SK-N-SH (cell line): ENCODE measurements around the gene FYTTD1. TPM values are rescaled to one million over a fixed set of nuclear protein-coding genes. Genes with fewer than 3 reads are reported as not detected.
"Not testable (repeated sequence)": the region's sequence is repeated elsewhere in the genome, so short reads cannot be mapped to it uniquely, and the experiment has no call there.

ENCODE experiments used
- CTCF ChIA-PET: fragments of 300-600, 350-600 bp; formaldehyde crosslinking; extraction: SDS; loops from one replicate; lab custom pipeline; 2021; lab: Yijun Ruan, JAX
- POLR2A ChIA-PET: fragments of 350-600 bp; sonication (Branson Sonifier 250); formaldehyde crosslinking; extraction: SDS; loops from one replicate; lab custom pipeline; 2020; ENCODE audit warnings: antibody characterized with exemption, inconsistent platforms; lab: Yijun Ruan, JAX
- DNase-seq: peaks from one replicate; pipeline ENCODE4 v3.0.0; 2012
- H2AFZ ChIP-seq: fragments of 200-600 bp; sonication (generic); 2 replicates; pipeline ENCODE4 v1.8.1; 2016; ENCODE audit warnings: antibody characterized with exemption, mild to moderate bottlenecking, low read depth
- H3F3A ChIP-seq: fragments of 200-600 bp; sonication (generic); replicated peaks from 2 replicates; pipeline ENCODE3; 2016; ENCODE audit warnings: antibody characterized with exemption, mild to moderate bottlenecking; ENCODE audit not compliant: insufficient read depth
- H3K27ac ChIP-seq, 2 experiments: fragments of 200-500 bp in 1 of 2; fragments of 200-600 bp in 1 of 2; sonication (Bioruptor generic) in 1 of 2; sonication (generic), shearing (Covaris generic) in 1 of 2; 2 replicates each; pipeline versions ENCODE4 v1.5.1 to v1.6.1; 2014 to 2016; ENCODE audit warnings: low read depth in 2 of 2, inconsistent platforms in 1 of 2, low read length in 1 of 2, mild to moderate bottlenecking in 1 of 2, mixed read lengths in 1 of 2
- H3K27me3 ChIP-seq: fragments of 200-600 bp; sonication (generic), shearing (Covaris generic); 2 replicates; pipeline ENCODE4 v1.6.1; 2016; ENCODE audit warnings: mixed run types; ENCODE audit not compliant: insufficient read depth
- H3K36me3 ChIP-seq, 2 experiments: fragments of 200-500 bp in 1 of 2; fragments of 200-600 bp in 1 of 2; sonication (Bioruptor generic) in 1 of 2; sonication (generic) in 1 of 2; replicated peaks in 1 of 2; 2 replicates each; pipeline versions ENCODE3 to v1.5.1; 2014 to 2016; ENCODE audit warnings: low read length in 1 of 2, mild to moderate bottlenecking in 1 of 2; ENCODE audit not compliant: insufficient read depth in 2 of 2, control insufficient read depth in 1 of 2
- H3K4me1 ChIP-seq, 2 experiments: fragments of 200-500 bp in 1 of 2; fragments of 200-600 bp in 1 of 2; sonication (Bioruptor generic) in 1 of 2; sonication (generic), shearing (Covaris generic) in 1 of 2; 2 replicates each; pipeline versions ENCODE4 v1.5.1 to v1.6.1; 2014 to 2016; ENCODE audit warnings: low read depth in 1 of 2, low read length in 1 of 2, mixed run types in 1 of 2; ENCODE audit not compliant: insufficient read depth in 2 of 2, control insufficient read depth in 1 of 2
- H3K4me2 ChIP-seq: fragments of 200-600 bp; sonication (generic), shearing (Covaris generic); 2 replicates; pipeline ENCODE4 v1.6.1; 2017; ENCODE audit warnings: mixed run types
- H3K4me3 ChIP-seq, 2 experiments: fragments of 200-500 bp in 1 of 2; fragments of 200-600 bp in 1 of 2; sonication (Bioruptor generic) in 1 of 2; sonication (generic), shearing (Covaris generic) in 1 of 2; 2 replicates each; pipeline versions ENCODE4 v1.5.1 to v1.8.1; 2014 to 2016; ENCODE audit warnings: low read depth in 2 of 2, inconsistent platforms in 1 of 2, low read length in 1 of 2, mild to moderate bottlenecking in 1 of 2, mixed read lengths in 1 of 2, moderate library complexity in 1 of 2
- H3K79me2 ChIP-seq: fragments of 200-600 bp; sonication (generic); 2 replicates; pipeline ENCODE4 v1.8.1; 2017; ENCODE audit warnings: mild to moderate bottlenecking; ENCODE audit not compliant: insufficient read depth
- H3K9ac ChIP-seq: fragments of 200-600 bp; sonication (generic); 2 replicates; pipeline ENCODE4 v1.6.1; 2017; ENCODE audit warnings: mixed run types
- H3K9me2 ChIP-seq: fragments of 200-600 bp; sonication (generic); 2 replicates; pipeline ENCODE4 v1.6.1; 2017; ENCODE audit warnings: mixed run types
- H3K9me3 ChIP-seq: fragments of 200-600 bp; sonication (generic); 2 replicates; pipeline ENCODE4 v1.6.1; 2017; ENCODE audit warnings: mixed run types, mild to moderate bottlenecking, moderate library complexity
- H4K20me1 ChIP-seq: fragments of 200-600 bp; sonication (generic); 2 replicates; pipeline ENCODE4 v1.6.1; 2017; ENCODE audit warnings: mild to moderate bottlenecking, mixed run types; ENCODE audit not compliant: insufficient read depth
- EP300 ChIP-seq, 2 experiments: IDR thresholded peaks; 2 replicates each; pipeline versions ENCODE4 v1.4.0 to v1.6.1; 2012; ENCODE audit warnings: borderline replicate concordance in 1 of 2, low read depth in 1 of 2, low read length in 1 of 2
- EZH2phosphoT487 ChIP-seq: fragments of 200-600 bp; sonication (generic); IDR thresholded peaks from 2 replicates; pipeline ENCODE4 v1.6.1; 2017; ENCODE audit warnings: low read depth, mixed run types, mild to moderate bottlenecking, antibody characterized with exemption, moderate library complexity, borderline replicate concordance
- FOXJ3 ChIP-seq: sonication (generic); formaldehyde crosslinking; IDR thresholded peaks from 2 replicates; pipeline ENCODE4 v1.5.1; 2020; ENCODE audit warnings: mild to moderate bottlenecking, missing genetic modification reagents
- GABPA ChIP-seq: IDR thresholded peaks from 2 replicates; pipeline ENCODE4 v1.4.0; 2012; ENCODE audit warnings: low read depth, mild to moderate bottlenecking
- JUND ChIP-seq: IDR thresholded peaks from 2 replicates; pipeline ENCODE4 v1.4.0; 2012
- MEF2A ChIP-seq: IDR thresholded peaks from 2 replicates; pipeline ENCODE4 v1.4.0; 2012; ENCODE audit warnings: low read depth, borderline replicate concordance
- RCOR1 ChIP-seq: fragments of 150-350 bp; IDR thresholded peaks from 2 replicates; pipeline ENCODE4 v1.6.1; 2017; ENCODE audit warnings: antibody characterized with exemption, low read length
- RFX5 ChIP-seq: IDR thresholded peaks from 2 replicates; pipeline ENCODE4 v1.6.1; 2012; ENCODE audit warnings: mild to moderate bottlenecking, improper control_type of control experiment, low read length
- YY1 ChIP-seq: IDR thresholded peaks from 2 replicates; pipeline ENCODE4 v1.4.0; 2012; ENCODE audit warnings: low read depth, mild to moderate bottlenecking
- WGBS: methylation state at CpG from one replicate; pipeline ENCODE4 v1.1.6; 2017; ENCODE audit warnings: low lambda C conversion rate; 5-methylcytosine and 5-hydroxymethylcytosine counted together
- polyA plus RNA-seq, 3 experiments: library from polyadenylated mRNA; depleted of rRNA; stranded (reverse); fragments of >200 nt; gene quantifications; 2 replicates each; pipeline ENCODE4 v1.2.3, GENCODE V29; 2012
- TF ChIP-seq, protein P1 (sequence below): IDR thresholded peaks from 2 replicates; pipeline ENCODE4 v1.4.0; 2012; ENCODE audit warnings: low read depth, borderline replicate concordance

FYTTD1 gene
- polyA plus RNA-seq, 1 of the 3 experiments (the other 2 are of a cell fraction), result 14.7 TPM

DNA sequence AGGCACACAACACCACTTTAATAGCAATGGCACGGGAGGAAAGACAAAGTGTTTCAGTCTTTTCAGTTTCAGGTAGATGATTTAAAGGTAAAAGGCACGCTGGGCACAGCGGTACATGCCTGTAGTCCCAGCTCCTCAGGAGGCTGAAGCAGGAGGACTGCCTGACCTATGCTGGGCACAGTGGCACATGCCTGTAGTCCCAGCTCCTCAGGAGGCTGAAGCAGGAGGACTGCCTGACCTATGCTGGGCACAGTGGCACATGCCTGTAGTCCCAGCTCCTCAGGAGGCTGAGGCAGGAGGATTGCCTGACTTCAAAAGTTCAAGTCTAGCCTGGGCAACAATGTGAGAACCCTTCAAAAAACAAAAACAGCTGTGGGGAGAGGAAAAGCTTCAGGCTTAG is 21.8 kb upstream of the FYTTD1 start:
- 95% methylated on average over 3 of the region's 3 CpGs for WGBS
- CTCF ChIA-PET, H3F3A ChIP-seq, H2AFZ ChIP-seq, H3K36me3 ChIP-seq, H3K4me1 ChIP-seq, H3K27ac ChIP-seq, H3K27me3 ChIP-seq, H3K9ac ChIP-seq, H4K20me1 ChIP-seq, POLR2A ChIA-PET, H3K4me2 ChIP-seq, H3K4me3 ChIP-seq, DNase-seq, H3K9me3 ChIP-seq, H3K9me2 ChIP-seq: not testable (repeated sequence)
- peaks cover 35% of the 10 kb centered on the region for H3K79me2 ChIP-seq

DNA sequence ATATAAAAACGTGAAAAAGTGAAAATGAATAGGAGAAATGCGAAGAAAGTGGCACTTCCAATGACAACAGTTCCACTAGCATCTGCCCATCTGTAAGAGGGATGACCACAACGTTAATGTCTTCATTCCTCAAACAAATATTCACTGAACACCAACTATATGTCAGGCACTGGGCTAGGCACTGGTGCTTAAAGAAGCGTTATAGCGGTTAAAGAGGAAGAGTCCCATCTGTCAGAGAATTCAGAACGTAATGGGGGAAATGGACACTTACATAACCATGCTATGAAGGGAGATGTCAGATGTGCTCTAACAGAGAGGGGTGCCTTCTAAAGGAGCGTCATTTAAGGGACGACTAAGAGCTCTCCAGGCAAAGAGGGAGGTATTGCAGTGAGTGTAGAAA is 21.2 kb upstream of the FYTTD1 start:
- H3K27ac ChIP-seq, result no peak overlapping the region
- WGBS, result 95% methylated on average over 8 of the region's 8 CpGs
- CTCF ChIA-PET, result interaction anchor here (0.8 kb wide), 1 partner anchor 9 kb away, joined by 3 read pairs; no protein-coding TSS in a partner anchor
- no peaks in the 10 kb centered on the region for H3K4me1 ChIP-seq
- H4K20me1 ChIP-seq, result no peaks in the 10 kb centered on the region
- TF ChIP-seq EZH2phosphoT487, result no peak
- no peak for TF ChIP-seq RFX5
- TF ChIP-seq MEF2A, result no peak
- TF ChIP-seq GABPA, result no peak
- no peak for TF ChIP-seq RCOR1
- TF ChIP-seq JUND, result no peak
- TF ChIP-seq YY1, result no peak
- TF ChIP-seq, protein P1, sequence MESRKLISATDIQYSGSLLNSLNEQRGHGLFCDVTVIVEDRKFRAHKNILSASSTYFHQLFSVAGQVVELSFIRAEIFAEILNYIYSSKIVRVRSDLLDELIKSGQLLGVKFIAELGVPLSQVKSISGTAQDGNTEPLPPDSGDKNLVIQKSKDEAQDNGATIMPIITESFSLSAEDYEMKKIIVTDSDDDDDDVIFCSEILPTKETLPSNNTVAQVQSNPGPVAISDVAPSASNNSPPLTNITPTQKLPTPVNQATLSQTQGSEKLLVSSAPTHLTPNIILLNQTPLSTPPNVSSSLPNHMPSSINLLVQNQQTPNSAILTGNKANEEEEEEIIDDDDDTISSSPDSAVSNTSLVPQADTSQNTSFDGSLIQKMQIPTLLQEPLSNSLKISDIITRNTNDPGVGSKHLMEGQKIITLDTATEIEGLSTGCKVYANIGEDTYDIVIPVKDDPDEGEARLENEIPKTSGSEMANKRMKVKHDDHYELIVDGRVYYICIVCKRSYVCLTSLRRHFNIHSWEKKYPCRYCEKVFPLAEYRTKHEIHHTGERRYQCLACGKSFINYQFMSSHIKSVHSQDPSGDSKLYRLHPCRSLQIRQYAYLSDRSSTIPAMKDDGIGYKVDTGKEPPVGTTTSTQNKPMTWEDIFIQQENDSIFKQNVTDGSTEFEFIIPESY, result no peak
- no peaks in the 10 kb centered on the region for H3K9me3 ChIP-seq
- no peaks in the 10 kb centered on the region for H3F3A ChIP-seq
- no peak overlapping the region for H3K4me3 ChIP-seq
- H3K4me2 ChIP-seq, result no peak overlapping the region
- POLR2A ChIA-PET, result no interaction called here
- DNase-seq, result no peak
- no peak overlapping the region for H2AFZ ChIP-seq
- peaks cover 41% of the 10 kb centered on the region for H3K79me2 ChIP-seq
- no peak overlapping the region for H3K9ac ChIP-seq
- H3K9me2 ChIP-seq, result no peaks in the 10 kb centered on the region
- no peaks in the 10 kb centered on the region for H3K27me3 ChIP-seq
- no peaks in the 10 kb centered on the region for H3K36me3 ChIP-seq

DNA sequence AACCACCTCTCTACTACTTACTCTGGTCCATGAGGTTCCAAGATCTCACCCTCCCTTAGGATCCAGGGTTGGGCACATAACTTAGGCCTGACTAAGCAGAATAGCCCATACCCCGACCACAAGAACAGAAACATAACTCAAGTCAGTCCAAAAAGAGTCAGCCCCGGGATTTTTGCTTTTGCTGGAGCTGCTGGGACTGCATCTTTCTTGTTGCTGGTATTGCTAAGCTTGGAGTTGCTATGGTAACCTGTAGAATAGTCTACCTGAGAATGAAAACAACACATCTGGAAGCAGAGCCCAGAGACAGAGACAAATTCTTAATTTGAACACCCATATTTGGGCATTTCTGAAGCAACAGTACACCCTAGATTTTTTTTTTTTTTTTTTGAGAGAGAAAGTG is 19.5 kb upstream of the FYTTD1 start:
- Histone ChIP-seq H3K27me3 (no peaks in the 10 kb centered on the region), H3F3A (no peaks in the 10 kb centered on the region), H3K4me2 (0 out of 2 replicates have a peak overlapping the region, but pooled peaks have one; percentile 17), H3K36me3 (no peaks in the 10 kb centered on the region), H3K4me1 (no peaks in the 10 kb centered on the region), H3K79me2 (peaks cover 53% of the 10 kb centered on the region), H3K9ac (no peak overlapping the region), H3K9me3 (no peaks in the 10 kb centered on the region), H2AFZ (no peak overlapping the region), H3K27ac (peak overlapping the region in 1 of 2 experiments; percentile 22; a peak in 1 of 4 replicates), H4K20me1 (no peaks in the 10 kb centered on the region), H3K4me3 (no peak overlapping the region), H3K9me2 (no peaks in the 10 kb centered on the region)
- no peak for DNase-seq
- no peak for TF ChIP-seq EP300 (IDR thresholded peaks at IDR 0.05; ENCODE audit: borderline replicate concordance in 1 of 2, low read depth in 1 of 2, low read length in 1 of 2)
- TF ChIP-seq FOXJ3, result no peak
- 33% methylated on average over 2 of the region's 2 CpGs for WGBS
- POLR2A ChIA-PET, result no interaction called here
- CTCF ChIA-PET, result interaction anchor here (1.1 kb wide), 1 partner anchor 132 kb away, joined by 4 read pairs; no protein-coding TSS in a partner anchor

DNA sequence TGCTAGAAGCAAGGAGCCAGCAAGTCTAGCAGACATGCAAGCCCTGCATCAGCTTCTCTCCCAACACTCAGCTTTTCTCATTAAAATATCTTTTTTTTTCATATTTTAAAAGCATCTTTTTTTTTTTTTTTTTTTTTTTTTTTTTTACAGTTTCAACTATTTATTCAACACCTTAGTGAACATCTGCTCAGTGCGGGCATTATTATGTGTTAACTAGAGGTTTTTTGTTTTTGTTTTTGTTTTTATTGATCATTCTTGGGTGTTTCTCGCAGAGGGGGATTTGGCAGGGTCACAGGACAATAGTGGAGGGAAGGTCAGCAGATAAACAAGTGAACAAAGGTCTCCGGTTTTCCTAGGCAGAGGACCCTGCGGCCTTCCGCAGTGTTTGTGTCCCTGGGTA is 18.9 kb upstream of the FYTTD1 start:
- H3K9me2 ChIP-seq, H3K27me3 ChIP-seq, H3F3A ChIP-seq, H3K9ac ChIP-seq, DNase-seq, H3K4me2 ChIP-seq, H3K27ac ChIP-seq, H4K20me1 ChIP-seq, H3K4me3 ChIP-seq, H2AFZ ChIP-seq, POLR2A ChIA-PET, H3K4me1 ChIP-seq, H3K9me3 ChIP-seq, H3K36me3 ChIP-seq: not testable (repeated sequence)
- WGBS, result 98% methylated on average over 4 of the region's 5 CpGs
- CTCF ChIA-PET, result interaction anchor here (1.1 kb wide), 1 partner anchor 132 kb away, joined by 4 read pairs; no protein-coding TSS in a partner anchor
- H3K79me2 ChIP-seq, result peaks cover 53% of the 10 kb centered on the region

DNA sequence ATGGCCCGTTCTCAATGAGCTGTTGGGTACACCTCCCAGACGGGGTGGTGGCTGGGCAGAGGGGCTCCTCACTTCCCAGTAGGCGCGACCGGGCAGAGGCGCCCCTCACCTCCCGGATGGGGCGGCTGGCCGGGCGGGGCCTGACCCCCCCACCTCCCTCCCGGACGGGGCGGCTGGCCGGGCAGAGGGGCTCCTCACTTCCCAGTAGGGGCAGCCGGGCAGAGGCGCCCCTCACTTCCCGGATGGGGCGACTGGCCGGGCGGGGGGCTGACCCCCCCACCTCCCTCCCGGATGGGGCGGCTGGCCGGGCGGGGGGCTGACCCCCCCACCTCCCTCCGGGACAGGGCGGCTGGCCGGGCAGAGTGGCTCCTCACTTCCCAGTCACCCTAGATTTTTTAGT is 18.2 kb upstream of the FYTTD1 start:
- POLR2A ChIA-PET, DNase-seq, H3K27me3 ChIP-seq, H3K9me2 ChIP-seq, H4K20me1 ChIP-seq, H3K9ac ChIP-seq, H3K36me3 ChIP-seq, H3K9me3 ChIP-seq, H3K4me3 ChIP-seq, H3F3A ChIP-seq, CTCF ChIA-PET, H3K4me2 ChIP-seq, H3K4me1 ChIP-seq, H2AFZ ChIP-seq, H3K27ac ChIP-seq: not testable (repeated sequence)
- WGBS, result 95% methylated on average over 7 of the region's 27 CpGs
- peaks cover 54% of the 10 kb centered on the region for H3K79me2 ChIP-seq
